GM03348 (cell line): ENCODE data around the gene HNRNPH1.
"Not testable (repeated sequence)": the region's sequence is repeated elsewhere in the genome, so short reads cannot be mapped to it uniquely, and the experiment has no call there.

Source experiments
- DNase-seq: peaks from one replicate; pipeline ENCODE4 v3.0.0; 2012; ENCODE audit warnings: low spot score

HNRNPH1 gene

GRCh38 chr5:179623003-179623905 is at the start of gene HNRNPH1:
Gene HNRNPH1 (minus strand): TSS chr5:179623671. CDS start chr5:179623133, 538 bp downstream.
- DNase-seq: peak; percentile 99

DNA sequence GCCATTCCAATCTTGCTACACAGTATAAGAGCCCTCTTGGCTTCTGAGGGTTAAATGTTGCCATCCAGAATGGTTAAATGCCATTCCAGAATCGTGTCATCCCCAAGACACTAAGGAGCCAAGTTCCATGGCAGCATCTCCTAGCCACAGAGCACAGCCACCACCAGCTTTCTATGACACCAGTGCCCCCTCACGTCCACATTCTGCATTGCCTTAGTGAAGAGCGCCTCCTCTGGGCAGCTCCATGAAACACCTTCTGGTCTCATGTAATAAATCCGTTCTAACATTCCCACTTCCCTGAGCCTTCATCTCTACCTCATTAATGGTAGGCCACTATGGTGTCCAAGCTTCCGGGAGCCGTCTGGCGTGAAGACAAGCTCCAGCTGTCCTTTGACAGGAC is 44.9 kb upstream of the HNRNPH1 start:
- peak; percentile 64 for DNase-seq

- DNase-seq: not testable (repeated sequence)
These were observed 38.2 kb upstream of the HNRNPH1 start for GRCh38 chr5:179661647-179662046.

DNA sequence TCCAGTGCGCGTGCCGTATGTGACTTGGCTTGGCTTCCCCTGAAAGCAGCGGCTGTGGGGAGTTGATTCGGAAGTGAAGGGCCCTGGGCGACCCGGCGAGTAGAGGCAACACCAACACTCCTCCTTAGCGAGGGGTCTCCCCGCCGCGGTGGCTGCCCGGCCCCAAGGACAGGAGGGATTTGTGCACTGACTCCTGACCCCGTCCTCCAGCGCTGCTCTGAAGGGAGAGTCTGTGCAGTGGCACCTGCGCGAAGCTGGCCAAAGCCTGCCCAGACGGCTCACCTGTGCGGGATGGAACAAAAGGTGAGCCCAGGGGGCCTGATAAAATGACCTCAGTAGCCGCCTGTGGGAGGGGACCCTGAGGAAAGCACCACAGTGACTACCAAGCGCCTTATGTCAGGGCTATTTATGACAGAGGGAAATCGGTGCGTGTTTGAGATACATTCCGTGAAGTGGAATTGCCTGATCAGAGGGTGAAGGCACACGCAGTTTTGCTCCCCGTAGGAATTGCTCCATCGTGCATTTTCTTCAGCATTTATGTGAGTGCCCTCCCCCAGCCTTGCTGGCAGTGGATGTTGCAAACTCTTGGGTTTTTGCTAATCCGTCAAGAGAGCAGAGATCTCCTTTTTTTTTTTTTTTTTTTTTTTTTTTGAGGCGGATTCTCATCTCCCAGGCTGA is 34.8 kb upstream of the HNRNPH1 start:
- DNase-seq: peak; percentile 64

DNA sequence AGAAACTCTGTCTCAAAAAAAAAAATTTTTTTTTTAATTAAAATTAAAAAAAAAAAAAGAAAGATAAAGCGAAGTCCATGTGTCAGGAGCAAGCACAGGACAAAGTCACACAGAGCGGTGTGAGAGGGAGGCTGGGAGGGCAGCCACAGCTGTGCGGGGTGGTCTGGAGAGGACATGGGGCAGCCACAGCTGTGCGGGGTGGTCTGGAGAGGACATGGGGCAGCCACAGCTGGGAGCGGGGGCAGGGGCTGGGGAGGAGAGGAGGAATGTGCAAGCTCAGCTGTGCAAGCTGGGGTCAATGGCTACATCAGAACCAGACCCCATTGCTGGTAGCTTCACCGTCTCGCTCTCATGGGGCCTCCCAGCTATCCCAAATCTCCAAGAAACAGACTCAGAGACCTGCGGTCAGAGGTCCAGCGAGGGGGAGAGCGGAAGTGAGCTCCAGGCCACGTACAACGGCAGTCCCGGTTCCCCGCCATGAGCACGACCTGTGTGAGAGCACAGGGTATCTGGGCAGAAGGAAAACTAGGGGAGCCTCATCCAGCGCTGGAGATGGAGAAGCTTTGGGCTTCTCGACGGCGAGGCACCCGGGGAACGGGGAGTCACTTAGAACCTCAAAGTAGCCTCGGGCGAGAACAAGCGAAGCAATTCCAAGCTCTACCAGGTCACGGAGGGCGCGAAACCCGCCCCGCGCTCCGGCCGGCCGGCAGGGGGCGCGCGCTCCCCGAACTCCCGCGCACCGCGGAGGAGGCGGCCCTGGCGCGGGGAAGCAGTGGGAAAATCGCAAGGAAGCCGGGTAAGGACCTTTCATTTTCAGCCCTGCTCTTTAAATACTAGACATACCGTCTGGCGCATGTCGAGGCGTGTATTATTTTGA is 34.1 kb upstream of the HNRNPH1 start:
- DNase-seq: not testable (repeated sequence)

DNA sequence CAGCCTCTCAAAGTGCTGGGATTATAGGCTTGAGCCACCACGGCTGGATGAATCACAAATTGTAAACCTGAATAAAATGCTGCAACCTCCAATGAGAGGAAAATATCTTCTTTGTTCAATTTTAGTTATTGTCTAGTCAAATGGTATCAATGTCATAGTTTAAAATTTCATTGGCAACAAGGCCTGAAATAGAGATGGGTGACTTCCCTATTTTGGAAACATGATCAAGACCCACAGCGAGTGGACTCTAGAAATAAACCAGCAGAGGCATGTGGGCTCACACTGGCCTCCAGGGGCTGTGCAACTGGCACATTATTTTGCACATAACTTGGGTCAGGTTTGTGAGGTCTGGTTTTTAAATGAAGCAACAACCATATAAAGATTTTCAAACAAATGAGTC is 29.7 kb upstream of the HNRNPH1 start:
- DNase-seq: not testable (repeated sequence)

- DNase-seq: not testable (repeated sequence)
These were observed 26.8 kb upstream of the HNRNPH1 start for GRCh38 chr5:179650245-179650644.

GRCh38 chr5:179649166-179649703 is 25.8 kb upstream of the HNRNPH1 start:
- not testable (repeated sequence) for DNase-seq

DNA sequence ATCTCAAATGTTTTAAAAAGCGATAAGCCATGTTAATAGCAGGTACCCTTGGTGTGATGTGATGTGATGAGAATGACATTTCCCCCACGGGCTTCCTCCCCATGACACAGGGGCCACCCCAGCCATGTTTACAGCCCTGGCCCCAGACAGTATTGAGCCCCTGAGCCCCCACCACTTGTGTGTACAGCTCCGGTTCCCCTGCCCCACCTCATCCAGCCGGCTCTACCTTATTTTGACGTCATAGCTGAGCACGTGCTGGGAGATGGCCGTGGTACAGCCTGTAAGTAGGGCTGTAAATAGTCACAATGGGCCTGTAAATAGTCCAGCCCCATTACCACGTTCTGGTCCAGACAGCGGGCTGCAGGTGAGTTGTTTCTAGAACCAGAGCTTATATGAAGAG is 24.9 kb upstream of the HNRNPH1 start:
- no peak for DNase-seq

GRCh38 chr5:179644766-179645165 is 21.3 kb upstream of the HNRNPH1 start:
- not testable (repeated sequence) for DNase-seq

DNA sequence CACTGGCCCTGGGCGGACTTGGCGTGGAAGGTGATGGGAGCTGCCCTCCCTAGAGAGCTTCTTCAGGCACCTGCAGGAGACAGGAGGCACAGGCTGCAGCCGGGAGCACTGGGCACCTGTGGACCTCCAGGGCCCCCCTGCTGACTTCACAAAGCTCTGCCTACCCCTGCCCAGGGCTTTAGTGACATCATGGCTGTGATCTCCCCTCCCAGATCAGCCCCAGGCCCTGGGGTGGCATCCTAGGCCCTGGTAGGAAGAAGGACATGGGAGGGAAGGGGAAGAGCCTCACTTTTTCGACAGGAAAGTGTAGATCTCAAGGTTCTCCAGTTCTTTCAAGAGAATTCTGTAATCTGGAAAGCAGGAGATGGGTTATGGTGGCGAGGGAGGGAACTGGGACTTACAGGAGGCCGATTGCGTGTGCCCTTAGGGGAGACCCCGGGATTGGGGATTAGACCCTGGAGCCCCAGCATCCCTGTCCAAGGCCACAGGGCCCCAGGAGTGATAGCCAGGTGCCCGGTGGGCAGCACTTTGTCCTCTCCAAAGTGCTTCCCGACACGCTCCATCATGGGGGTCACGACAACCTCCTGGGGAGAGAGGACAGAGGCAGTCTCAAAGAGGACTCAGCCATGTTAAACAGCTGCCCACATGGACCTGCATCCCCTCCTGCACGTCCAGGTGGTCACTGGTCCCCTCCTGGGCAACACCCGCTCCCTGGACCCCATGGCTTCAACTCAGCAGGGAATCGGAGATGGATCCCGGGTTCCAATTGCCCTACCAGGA is 19.9 kb upstream of the HNRNPH1 start:
- not testable (repeated sequence) for DNase-seq

DNA sequence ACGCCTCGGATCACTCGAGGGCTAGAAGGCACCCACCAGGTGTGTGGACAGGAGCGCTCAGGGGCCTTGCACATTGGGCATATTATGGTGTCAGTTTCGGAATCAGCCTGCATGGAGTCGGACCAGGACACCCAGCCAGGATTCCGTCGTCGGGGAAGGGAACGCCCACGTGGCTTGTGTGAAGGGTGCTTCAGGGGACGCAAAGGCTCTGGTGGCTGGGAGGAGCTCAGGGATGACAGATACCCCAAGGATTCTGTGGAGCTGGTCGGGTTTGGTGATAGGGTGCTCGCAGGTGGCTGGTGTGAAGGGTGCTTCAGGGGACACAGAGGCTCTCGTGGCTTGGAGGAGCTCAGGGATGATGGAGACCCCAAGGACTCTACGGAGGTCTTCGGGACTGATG is 19.2 kb upstream of the HNRNPH1 start:
- not testable (repeated sequence) for DNase-seq

- not testable (repeated sequence) for DNase-seq
These were observed 18.3 kb upstream of the HNRNPH1 start for GRCh38 chr5:179641745-179642144.

DNA sequence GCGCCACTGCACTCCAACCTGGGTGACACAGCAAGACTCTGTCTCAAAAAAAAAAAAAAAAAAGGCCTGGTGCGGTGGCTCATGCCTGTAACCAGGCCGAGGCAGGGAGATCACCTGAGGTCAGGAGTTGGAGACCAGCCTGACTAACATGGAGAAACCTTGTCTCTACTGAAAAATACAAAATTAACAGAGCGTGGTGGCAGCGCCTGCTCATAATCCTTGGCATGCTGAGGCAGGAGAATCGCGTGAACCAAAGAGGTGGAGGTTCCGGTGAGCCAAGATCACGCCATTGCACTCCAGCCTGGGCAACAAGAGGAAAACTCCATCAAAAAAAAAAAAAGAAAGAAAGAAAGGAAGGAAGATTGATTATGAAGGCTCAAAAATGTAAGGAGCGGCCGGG is 15.8 kb upstream of the HNRNPH1 start:
- not testable (repeated sequence) for DNase-seq

- DNase-seq: not testable (repeated sequence)
These were observed 11.1 kb upstream of the HNRNPH1 start for GRCh38 chr5:179634370-179635172.

DNA sequence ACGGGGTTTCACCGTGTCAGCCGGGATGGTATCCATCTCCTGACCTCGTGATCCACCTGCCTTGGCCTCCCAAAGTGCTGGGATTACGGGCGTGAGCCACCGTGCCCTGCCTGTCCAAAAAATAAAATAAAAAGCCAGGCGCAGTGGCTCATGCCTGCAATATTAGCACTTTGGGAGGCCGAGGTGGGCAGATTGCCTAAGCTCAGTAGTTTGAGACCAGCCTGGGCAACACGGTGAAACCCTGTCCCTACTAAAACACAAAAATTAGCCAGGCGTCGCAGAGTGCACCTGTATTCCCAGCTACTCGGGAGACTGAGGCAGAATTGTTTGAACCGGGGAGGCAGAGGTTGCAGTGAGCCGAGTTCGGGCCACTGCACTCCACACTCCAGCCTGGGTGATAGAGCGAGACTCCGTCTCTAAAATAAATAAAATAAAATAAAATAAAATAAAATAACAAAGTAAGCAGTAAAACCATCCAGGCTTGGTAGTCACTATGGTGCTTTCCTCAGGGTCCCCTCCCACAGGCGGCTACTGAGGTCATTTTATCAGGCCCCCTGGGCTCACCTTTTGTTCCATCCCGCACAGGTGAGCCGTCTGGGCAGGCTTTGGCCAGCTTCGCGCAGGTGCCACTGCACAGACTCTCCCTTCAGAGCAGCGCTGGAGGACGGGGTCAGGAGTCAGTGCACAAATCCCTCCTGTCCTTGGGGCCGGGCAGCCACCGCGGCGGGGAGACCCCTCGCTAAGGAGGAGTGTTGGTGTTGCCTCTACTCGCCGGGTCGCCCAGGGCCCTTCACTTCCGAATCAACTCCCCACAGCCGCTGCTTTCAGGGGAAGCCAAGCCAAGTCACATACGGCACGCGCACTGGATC is 10.3 kb upstream of the HNRNPH1 start:
- not testable (repeated sequence) for DNase-seq

GRCh38 chr5:179624841-179625271 is 1.4 kb upstream of the HNRNPH1 start:
- DNase-seq: no peak

GRCh38 chr5:179623906-179624741 is 653 bp upstream of the HNRNPH1 start:
- peak; percentile 87 for DNase-seq
